ENCODE data around the gene CHRM1.

DNA sequence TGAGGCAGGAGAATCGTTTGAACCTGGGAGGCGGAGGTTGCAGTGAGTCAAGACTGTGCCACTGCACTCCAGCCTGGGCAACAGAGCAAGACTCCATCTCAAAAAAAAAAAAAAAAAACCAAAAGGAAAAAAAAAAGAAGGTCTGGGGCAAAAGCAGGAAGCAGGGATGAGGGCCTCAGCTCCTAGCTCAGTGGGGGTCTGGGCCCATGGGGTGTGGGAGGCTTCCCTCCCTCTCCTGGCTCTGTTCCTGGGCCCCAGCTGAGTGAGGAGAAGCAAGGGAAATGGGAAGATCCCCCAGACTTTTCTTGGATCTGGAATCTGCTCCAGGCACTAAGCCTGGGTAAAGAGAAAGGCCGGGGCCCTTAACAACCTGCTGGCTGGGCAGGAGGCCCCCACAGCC is 8.9 kb downstream of the CHRM1 start:
- TF ChIP-seq CREB1 (IDR thresholded peaks at IDR 0.05; ENCODE audit: low read depth) (no peak), TEAD4 (IDR thresholded peaks at IDR 0.05) (no peak), TAF1 (IDR thresholded peaks at IDR 0.05; ENCODE audit: low read depth) (no peak), CEBPB (IDR thresholded peaks at IDR 0.05) (no peak), YY1 (IDR thresholded peaks at IDR 0.05; ENCODE audit: low read depth) (no peak), TCF12 (IDR thresholded peaks at IDR 0.05; ENCODE audit: low read depth) (no peak), EP300 (IDR thresholded peaks at IDR 0.05; ENCODE audit: borderline replicate concordance) (no peak), RAD21 (IDR thresholded peaks at IDR 0.05; ENCODE audit: low read depth) (no peak), EGR1 (IDR thresholded peaks at IDR 0.05) (no peak), NFIC (IDR thresholded peaks at IDR 0.05) (no peak)
- TF ChIP-seq, protein P1, sequence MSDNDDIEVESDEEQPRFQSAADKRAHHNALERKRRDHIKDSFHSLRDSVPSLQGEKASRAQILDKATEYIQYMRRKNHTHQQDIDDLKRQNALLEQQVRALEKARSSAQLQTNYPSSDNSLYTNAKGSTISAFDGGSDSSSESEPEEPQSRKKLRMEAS (IDR thresholded peaks at IDR 0.05), result no peak
- TF ChIP-seq, protein P2, sequence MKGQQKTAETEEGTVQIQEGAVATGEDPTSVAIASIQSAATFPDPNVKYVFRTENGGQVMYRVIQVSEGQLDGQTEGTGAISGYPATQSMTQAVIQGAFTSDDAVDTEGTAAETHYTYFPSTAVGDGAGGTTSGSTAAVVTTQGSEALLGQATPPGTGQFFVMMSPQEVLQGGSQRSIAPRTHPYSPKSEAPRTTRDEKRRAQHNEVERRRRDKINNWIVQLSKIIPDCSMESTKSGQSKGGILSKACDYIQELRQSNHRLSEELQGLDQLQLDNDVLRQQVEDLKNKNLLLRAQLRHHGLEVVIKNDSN (IDR thresholded peaks at IDR 0.05), result no peak
- TF ChIP-seq, protein P3, sequence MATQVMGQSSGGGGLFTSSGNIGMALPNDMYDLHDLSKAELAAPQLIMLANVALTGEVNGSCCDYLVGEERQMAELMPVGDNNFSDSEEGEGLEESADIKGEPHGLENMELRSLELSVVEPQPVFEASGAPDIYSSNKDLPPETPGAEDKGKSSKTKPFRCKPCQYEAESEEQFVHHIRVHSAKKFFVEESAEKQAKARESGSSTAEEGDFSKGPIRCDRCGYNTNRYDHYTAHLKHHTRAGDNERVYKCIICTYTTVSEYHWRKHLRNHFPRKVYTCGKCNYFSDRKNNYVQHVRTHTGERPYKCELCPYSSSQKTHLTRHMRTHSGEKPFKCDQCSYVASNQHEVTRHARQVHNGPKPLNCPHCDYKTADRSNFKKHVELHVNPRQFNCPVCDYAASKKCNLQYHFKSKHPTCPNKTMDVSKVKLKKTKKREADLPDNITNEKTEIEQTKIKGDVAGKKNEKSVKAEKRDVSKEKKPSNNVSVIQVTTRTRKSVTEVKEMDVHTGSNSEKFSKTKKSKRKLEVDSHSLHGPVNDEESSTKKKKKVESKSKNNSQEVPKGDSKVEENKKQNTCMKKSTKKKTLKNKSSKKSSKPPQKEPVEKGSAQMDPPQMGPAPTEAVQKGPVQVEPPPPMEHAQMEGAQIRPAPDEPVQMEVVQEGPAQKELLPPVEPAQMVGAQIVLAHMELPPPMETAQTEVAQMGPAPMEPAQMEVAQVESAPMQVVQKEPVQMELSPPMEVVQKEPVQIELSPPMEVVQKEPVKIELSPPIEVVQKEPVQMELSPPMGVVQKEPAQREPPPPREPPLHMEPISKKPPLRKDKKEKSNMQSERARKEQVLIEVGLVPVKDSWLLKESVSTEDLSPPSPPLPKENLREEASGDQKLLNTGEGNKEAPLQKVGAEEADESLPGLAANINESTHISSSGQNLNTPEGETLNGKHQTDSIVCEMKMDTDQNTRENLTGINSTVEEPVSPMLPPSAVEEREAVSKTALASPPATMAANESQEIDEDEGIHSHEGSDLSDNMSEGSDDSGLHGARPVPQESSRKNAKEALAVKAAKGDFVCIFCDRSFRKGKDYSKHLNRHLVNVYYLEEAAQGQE (IDR thresholded peaks at IDR 0.05; ENCODE audit: low read depth), result no peak
